Sigmoid colon (tissue), 7 donors: ENCODE data around the gene NCBP3. TPM values are rescaled to one million over a fixed set of nuclear protein-coding genes. Genes with fewer than 3 reads are reported as not detected.

Experiments used
- DNase-seq: peaks from one replicate; pipeline ENCODE4 v3.0.0-alpha.2; 2019
- H3K27ac ChIP-seq, 4 donors: fragments of 200-600 bp; sonication (generic); one replicate each; pipeline ENCODE4 v1.5.1; 2016 to 2019; ENCODE audit warnings: mild to moderate bottlenecking in 1 of 4
- H3K27me3 ChIP-seq, 3 donors: fragments of 200-600 bp; sonication (generic); one replicate each; pipeline ENCODE4 v1.5.1; 2019; ENCODE audit warnings: mild to moderate bottlenecking in 1 of 3
- H3K36me3 ChIP-seq, 4 donors: fragments of 200-600 bp; sonication (generic); one replicate each; pipeline ENCODE4 v1.5.1; 2016 to 2019
- H3K4me1 ChIP-seq, 4 donors: fragments of 200-600 bp; sonication (generic); one replicate each; pipeline ENCODE4 v1.5.1; 2017 to 2019
- H3K4me3 ChIP-seq, 4 donors: fragments of 200-600 bp; sonication (generic); one replicate each; pipeline ENCODE4 v1.5.1; 2017 to 2019; ENCODE audit warnings: mild to moderate bottlenecking in 2 of 4, moderate library complexity in 1 of 4
- H3K9me3 ChIP-seq, 4 donors: fragments of 200-600 bp in 3 of 4; sonication (generic) in 3 of 4; one replicate each; pipeline versions ENCODE4 v1.5.1 to v1.6.1; 2013 to 2019
- EP300 ChIP-seq, 4 donors: sonication (generic); formaldehyde crosslinking; IDR thresholded peaks; one replicate each; pipeline ENCODE4 v1.6.1; 2017; ENCODE audit warnings: antibody characterized with exemption in 4 of 4
- POLR2A ChIP-seq, 2 donors: fragments of 450-650 bp; IDR thresholded peaks; one replicate each; pipeline ENCODE4 v1.6.1; 2016; ENCODE audit warnings: antibody characterized with exemption in 2 of 2, mild to moderate bottlenecking in 2 of 2, moderate library complexity in 2 of 2
- POLR2AphosphoS5 ChIP-seq, 4 donors: sonication (generic); formaldehyde crosslinking; IDR thresholded peaks; one replicate each; pipeline ENCODE4 v1.6.1; 2017; ENCODE audit warnings: antibody characterized with exemption in 4 of 4
- WGBS, 2 donors: extraction: QIAGEN DNeasy Blood & Tissue Kit; methylation state at CpG; one replicate each; pipeline ENCODE4 v1.1.7; 2013; 5-methylcytosine and 5-hydroxymethylcytosine counted together
- intact Hi-C: fragments of 100-400 bp; cut with DNase I; formaldehyde crosslinking; loops from one replicate; pipeline ENCODE4 v1.15.1; 2023
- polyA plus RNA-seq, 3 donors: library from polyadenylated mRNA; stranded (reverse); fragments of 200-250 nt; gene quantifications; one replicate each; pipeline ENCODE4 v1.2.3, GENCODE V29; 2013
- total RNA-seq, 4 donors: library from RNA; depleted of rRNA; stranded (reverse); fragments of >200 nt; gene quantifications; one replicate each; pipeline ENCODE4 v1.1.0, GENCODE V29; 2016
- TF ChIP-seq, protein P1 (sequence below), 4 experiments: fragments of 450-650 bp in 3 of 4; fragments of 200-600 bp in 1 of 4; IDR thresholded peaks; one replicate each; pipeline ENCODE4 v1.5.1; 2016 to 2019; ENCODE audit warnings: antibody characterized with exemption in 4 of 4, mild to moderate bottlenecking in 3 of 4, moderate library complexity in 2 of 4
- donor health status: healthy with polysubstance abuse.
- donor health status: Bipolar disorder and iron deficiency.
- donor health status: healthy.

The NCBP3 gene
- total and polyA plus RNA-seq, 7 donors: 8.4 to 34.8 (median 21.6) TPM

DNA sequence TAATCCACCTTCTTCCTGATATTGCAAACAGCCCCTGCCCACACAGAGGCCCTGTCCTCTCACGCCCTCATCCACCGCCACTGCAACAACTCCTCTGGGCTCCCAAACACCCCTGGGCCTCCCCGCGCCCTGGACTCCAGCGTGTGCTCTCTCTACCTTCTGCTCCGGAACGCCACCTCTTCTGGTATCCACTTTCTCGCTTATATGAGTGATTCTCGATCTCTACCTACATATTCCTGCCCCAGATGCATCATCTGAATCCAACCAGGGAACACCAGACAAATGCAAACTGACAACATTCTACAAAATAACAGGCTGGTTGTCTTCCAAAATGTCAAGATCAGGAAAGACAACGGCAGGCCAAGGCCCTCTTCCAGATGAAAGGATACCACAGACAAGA, 27.8 kb upstream of the NCBP3 start:
- WGBS, 2 donors: 94 to 97% methylated on average over 10 of the region's 10 CpGs
- no peaks in the 10 kb centered on the region for H3K4me1 ChIP-seq
- no peaks in the 10 kb centered on the region for H3K27me3 ChIP-seq
- H3K9me3 ChIP-seq: no peaks in the 10 kb centered on the region
- DNase-seq: no peak
- H3K36me3 ChIP-seq: peaks cover 11 to 53% (median 28%) of the 10 kb centered on the region in 4 donors
- intact Hi-C loops: no loop called here
- no peak overlapping the region for H3K27ac ChIP-seq
- no peak overlapping the region for H3K4me3 ChIP-seq
- no peak for TF ChIP-seq POLR2AphosphoS5 (IDR thresholded peaks at IDR 0.05)
- TF ChIP-seq POLR2A (IDR thresholded peaks at IDR 0.05): no peak
- TF ChIP-seq, protein P1, sequence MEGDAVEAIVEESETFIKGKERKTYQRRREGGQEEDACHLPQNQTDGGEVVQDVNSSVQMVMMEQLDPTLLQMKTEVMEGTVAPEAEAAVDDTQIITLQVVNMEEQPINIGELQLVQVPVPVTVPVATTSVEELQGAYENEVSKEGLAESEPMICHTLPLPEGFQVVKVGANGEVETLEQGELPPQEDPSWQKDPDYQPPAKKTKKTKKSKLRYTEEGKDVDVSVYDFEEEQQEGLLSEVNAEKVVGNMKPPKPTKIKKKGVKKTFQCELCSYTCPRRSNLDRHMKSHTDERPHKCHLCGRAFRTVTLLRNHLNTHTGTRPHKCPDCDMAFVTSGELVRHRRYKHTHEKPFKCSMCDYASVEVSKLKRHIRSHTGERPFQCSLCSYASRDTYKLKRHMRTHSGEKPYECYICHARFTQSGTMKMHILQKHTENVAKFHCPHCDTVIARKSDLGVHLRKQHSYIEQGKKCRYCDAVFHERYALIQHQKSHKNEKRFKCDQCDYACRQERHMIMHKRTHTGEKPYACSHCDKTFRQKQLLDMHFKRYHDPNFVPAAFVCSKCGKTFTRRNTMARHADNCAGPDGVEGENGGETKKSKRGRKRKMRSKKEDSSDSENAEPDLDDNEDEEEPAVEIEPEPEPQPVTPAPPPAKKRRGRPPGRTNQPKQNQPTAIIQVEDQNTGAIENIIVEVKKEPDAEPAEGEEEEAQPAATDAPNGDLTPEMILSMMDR (IDR thresholded peaks at IDR 0.05): no peak
- TF ChIP-seq EP300 (IDR thresholded peaks at IDR 0.05): no peak

DNA sequence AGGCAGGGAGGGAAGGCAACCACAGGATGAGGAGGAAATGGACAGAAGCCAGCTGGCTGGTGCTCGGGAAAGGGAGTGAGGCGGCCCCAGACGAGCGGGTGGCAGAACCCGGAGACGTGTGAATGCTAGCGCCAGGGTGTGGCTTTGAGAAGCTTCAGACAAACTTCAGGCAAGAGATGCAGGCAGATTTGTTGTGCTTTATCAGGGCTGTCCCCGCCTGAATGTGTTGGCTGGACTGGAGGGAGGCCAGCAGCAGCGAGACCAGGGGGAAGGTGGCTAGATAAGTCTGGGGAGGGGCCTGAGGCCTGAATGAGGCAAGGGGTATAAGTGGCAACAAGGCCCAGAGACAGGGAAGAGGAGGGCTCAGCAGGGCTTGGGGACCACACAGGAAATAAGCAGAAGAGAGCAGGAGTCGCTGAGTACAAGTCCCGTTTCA, 24.8 kb upstream of the NCBP3 start:
- intact Hi-C loops: no loop called here
- H3K4me1 ChIP-seq: no peaks in the 10 kb centered on the region
- TF ChIP-seq EP300 (IDR thresholded peaks at IDR 0.05): no peak
- WGBS, 2 donors: 19 to 39% methylated on average over 11 of the region's 11 CpGs
- no peak overlapping the region for H3K27ac ChIP-seq
- H3K27me3 ChIP-seq: no peaks in the 10 kb centered on the region
- DNase-seq: no peak
- H3K36me3 ChIP-seq: peaks cover 11 to 36% (median 23%) of the 10 kb centered on the region in 4 donors
- no peak overlapping the region for H3K4me3 ChIP-seq
- H3K9me3 ChIP-seq: no peaks in the 10 kb centered on the region

DNA sequence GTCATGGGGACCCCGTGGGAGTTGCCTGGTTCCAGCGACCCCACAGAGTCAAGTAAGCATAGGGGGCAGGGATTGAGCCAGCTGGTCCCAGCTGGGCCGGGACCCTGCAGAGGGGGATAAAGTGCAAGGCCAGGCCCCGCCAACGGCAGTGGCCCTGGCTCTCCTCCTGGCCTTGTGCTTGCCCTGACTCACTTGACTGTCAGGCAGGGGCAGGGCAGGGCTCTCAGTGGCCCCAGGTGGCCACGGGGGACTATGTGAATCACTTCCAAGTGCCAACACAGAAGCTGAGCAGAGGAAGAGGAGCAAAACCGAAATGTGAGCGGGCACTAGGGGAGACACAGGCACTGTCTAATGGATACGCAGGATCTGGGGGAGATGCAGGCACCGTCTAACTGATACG, 21.6 kb upstream of the NCBP3 start:
- H3K9me3 ChIP-seq: no peaks in the 10 kb centered on the region
- H3K36me3 ChIP-seq: peaks cover 7 to 9% (median 8%) of the 10 kb centered on the region in 4 donors
- WGBS, 2 donors: 82 to 85% methylated on average over 11 of the region's 11 CpGs
- TF ChIP-seq POLR2AphosphoS5 (IDR thresholded peaks at IDR 0.05) (no peak), EP300 (IDR thresholded peaks at IDR 0.05) (no peak), POLR2A (IDR thresholded peaks at IDR 0.05) (no peak)
- TF ChIP-seq, protein P1 (IDR thresholded peaks at IDR 0.05): no peak
- H3K27ac ChIP-seq: no peak overlapping the region
- H3K4me1 ChIP-seq: peaks cover 0 to 10% (median 7%) of the 10 kb centered on the region in 4 donors
- intact Hi-C loops: loop anchor here (2.0 kb wide), 1 partner anchor 45 kb away; no protein-coding TSS in a partner anchor
- no peak for DNase-seq
- H3K27me3 ChIP-seq: no peaks in the 10 kb centered on the region
- H3K4me3 ChIP-seq: no peak overlapping the region

DNA sequence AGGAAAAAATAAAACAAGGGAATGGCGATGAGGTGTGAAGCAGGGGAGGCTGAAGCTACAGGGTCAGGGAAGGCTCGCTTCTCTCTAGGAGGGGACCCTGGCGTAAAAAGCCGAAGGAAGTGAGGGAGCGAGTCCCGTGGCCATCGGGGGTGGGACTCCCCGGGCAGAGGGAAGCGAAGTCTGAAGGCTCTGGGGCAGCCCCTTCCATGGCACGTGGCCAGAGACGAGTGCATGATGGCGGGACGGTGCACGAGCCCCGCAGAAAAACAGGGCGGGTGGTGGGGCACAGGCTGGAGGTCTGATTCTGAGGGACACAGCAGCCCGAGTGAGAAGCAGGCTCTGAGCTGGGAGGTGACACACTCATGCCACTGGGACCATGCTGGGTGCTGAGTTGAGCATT, 21.1 kb upstream of the NCBP3 start:
- Histone ChIP-seq H3K36me3 (peaks cover 2 to 4% (median 3%) of the 10 kb centered on the region in 4 donors), H3K9me3 (no peaks in the 10 kb centered on the region), H3K4me1 (peaks cover 0 to 10% (median 7%) of the 10 kb centered on the region in 4 donors), H3K27me3 (no peaks in the 10 kb centered on the region), H3K4me3 (no peak overlapping the region), H3K27ac (no peak overlapping the region)
- no peak for DNase-seq
- intact Hi-C loops: loop anchor here (2.0 kb wide), 1 partner anchor 46 kb away; no protein-coding TSS in a partner anchor
- TF ChIP-seq POLR2A (IDR thresholded peaks at IDR 0.05) (no peak), EP300 (IDR thresholded peaks at IDR 0.05) (no peak), POLR2AphosphoS5 (IDR thresholded peaks at IDR 0.05) (no peak)
- TF ChIP-seq, protein P1 (IDR thresholded peaks at IDR 0.05): no peak
- WGBS, 2 donors: 82 to 90% methylated on average over 17 of the region's 17 CpGs

DNA sequence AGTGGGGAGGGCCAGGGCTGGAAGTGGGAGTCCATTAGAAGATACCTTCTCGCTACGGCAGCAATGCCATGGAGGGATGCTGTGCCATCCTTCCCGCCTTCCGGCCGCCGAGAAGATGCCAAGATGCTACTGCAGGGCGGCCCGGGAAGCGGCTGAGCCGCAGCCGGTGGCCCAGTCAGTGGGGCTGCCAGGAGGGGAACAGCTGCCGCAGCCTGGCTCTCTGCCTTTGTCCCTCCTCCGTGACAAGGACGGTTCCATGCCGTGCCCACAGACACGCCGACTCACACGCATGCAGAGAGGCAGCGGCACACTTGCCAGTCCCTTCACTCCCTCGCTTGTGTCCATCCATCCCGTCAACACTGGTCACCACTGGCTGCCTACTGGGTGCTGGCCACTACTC, 20.2 kb upstream of the NCBP3 start:
- DNase-seq: no peak
- Histone ChIP-seq H3K27ac (no peak overlapping the region), H3K9me3 (no peaks in the 10 kb centered on the region), H3K27me3 (no peaks in the 10 kb centered on the region), H3K4me1 (peaks cover 0 to 10% (median 7%) of the 10 kb centered on the region in 4 donors), H3K4me3 (no peak overlapping the region), H3K36me3 (peaks cover 0 to 7% (median 2%) of the 10 kb centered on the region in 4 donors)
- 95 to 96% methylated on average over 21 of the region's 21 CpGs for WGBS, 2 donors
- TF ChIP-seq EP300 (IDR thresholded peaks at IDR 0.05) (no peak), POLR2AphosphoS5 (IDR thresholded peaks at IDR 0.05) (no peak), POLR2A (IDR thresholded peaks at IDR 0.05) (no peak)
- TF ChIP-seq, protein P1 (IDR thresholded peaks at IDR 0.05): no peak
- intact Hi-C loops: loop anchor here (2.0 kb wide), 1 partner anchor 47 kb away; no protein-coding TSS in a partner anchor
